Neural progenitor cell (in vitro differentiated cells): ENCODE results near the gene SIT1. TPM values are rescaled to one million over a fixed set of nuclear protein-coding genes. Genes with fewer than 3 reads are reported as not detected.

Experiments
- DNase-seq: peaks from one replicate; pipeline ENCODE4 v3.0.0-alpha.2; 2016; ENCODE audit warnings: low spot score
- H2AFZ ChIP-seq: fragments of 200-600 bp; sonication (generic); replicated peaks from 2 replicates; pipeline ENCODE4 v1.6.1; 2016; ENCODE audit warnings: antibody characterized with exemption
- H3F3A ChIP-seq: fragments of 200-600 bp; sonication (generic); 2 replicates; pipeline ENCODE4 v1.6.1; 2016; ENCODE audit warnings: antibody characterized with exemption, low read depth
- H3K27ac ChIP-seq: fragments of 200-600 bp; sonication (generic); 2 replicates; pipeline ENCODE4 v1.5.1; 2016; ENCODE audit warnings: mild to moderate bottlenecking
- H3K27me3 ChIP-seq: fragments of 200-600 bp; sonication (generic); 2 replicates; pipeline ENCODE4 v1.6.1; 2016; ENCODE audit warnings: mild to moderate bottlenecking, moderate library complexity
- H3K36me3 ChIP-seq: fragments of 200-600 bp; sonication (generic); 2 replicates; pipeline ENCODE4 v1.5.1; 2016
- H3K4me1 ChIP-seq: fragments of 200-600 bp; sonication (generic); 2 replicates; pipeline ENCODE4 v1.6.1; 2016; ENCODE audit warnings: mixed run types
- H3K4me2 ChIP-seq: fragments of 200-600 bp; sonication (generic); 2 replicates; pipeline ENCODE4 v1.6.1; 2016
- H3K4me3 ChIP-seq: fragments of 200-600 bp; sonication (generic); 2 replicates; pipeline ENCODE4 v1.5.1; 2016
- H3K79me2 ChIP-seq: fragments of 200-600 bp; sonication (generic); 2 replicates; pipeline ENCODE4 v1.6.1; 2016; ENCODE audit warnings: low read depth
- H3K9ac ChIP-seq: fragments of 200-600 bp; sonication (generic); 2 replicates; pipeline ENCODE4 v1.6.1; 2016
- H3K9me3 ChIP-seq: fragments of 200-600 bp; sonication (generic); 2 replicates; pipeline ENCODE4 v1.5.1; 2016; ENCODE audit warnings: low read depth
- H4K20me1 ChIP-seq: fragments of 200-600 bp; sonication (generic); 2 replicates; pipeline ENCODE4 v1.6.1; 2016; ENCODE audit warnings: low read depth
- H3K27ac Mint-ChIP-seq: 3 replicates; pipeline ENCODE4 v1.8.0; 2021; ENCODE audit warnings: mixed read lengths
- H3K27me3 Mint-ChIP-seq: 2 replicates; pipeline ENCODE4 v1.8.0; 2022; ENCODE audit warnings: low read depth, mild to moderate bottlenecking, inconsistent platforms, moderate library complexity, mixed read lengths; ENCODE audit not compliant: insufficient read depth
- H3K36me3 Mint-ChIP-seq: 3 replicates; pipeline ENCODE4 v1.8.0; 2021; ENCODE audit warnings: mixed read lengths
- H3K4me1 Mint-ChIP-seq: 3 replicates; pipeline ENCODE4 v1.8.0; 2021; ENCODE audit warnings: mixed read lengths
- H3K4me3 Mint-ChIP-seq: 3 replicates; pipeline ENCODE4 v1.8.0; 2021; ENCODE audit warnings: mild to moderate bottlenecking, moderate library complexity, mixed read lengths
- H3K9me3 Mint-ChIP-seq: 3 replicates; pipeline ENCODE4 v1.8.0; 2020; ENCODE audit warnings: mixed read lengths
- CTCF ChIP-seq: fragments of 200-600 bp; sonication (generic); IDR thresholded peaks from 2 replicates; pipeline ENCODE4 v1.5.1; 2017; ENCODE audit warnings: antibody characterized with exemption, mild to moderate bottlenecking
- EZH2 ChIP-seq: fragments of 200-600 bp; sonication (generic); IDR thresholded peaks from 2 replicates; pipeline ENCODE4 v1.6.1; 2017; ENCODE audit warnings: antibody characterized with exemption, mild to moderate bottlenecking, moderate library complexity
- EZH2phosphoT487 ChIP-seq: fragments of 200-600 bp; sonication (generic); IDR thresholded peaks from 2 replicates; pipeline ENCODE4 v1.6.1; 2017; ENCODE audit warnings: antibody characterized with exemption
- total RNA-seq: library from RNA; depleted of rRNA; stranded (reverse); fragments of >200 nt; gene quantifications from 2 replicates; pipeline ENCODE4 v1.2.3, GENCODE V29; 2015; ENCODE audit warnings: low replicate concordance

SIT1 gene
- total RNA-seq, 1 donor from 2014 or later, result 0.86 TPM

GRCh38 chr9:35666549-35666948 is 15.8 kb upstream of the SIT1 start:
- Histone ChIP-seq H3K4me3 (no peak overlapping the region), H3K4me2 (no peak overlapping the region), H3K27ac (no peak overlapping the region), H3K27me3 (no peaks in the 10 kb centered on the region), H4K20me1 (no peaks in the 10 kb centered on the region), H3F3A (peaks cover 15% of the 10 kb centered on the region), H3K9ac (no peak overlapping the region), H3K4me1 (peaks cover 14% of the 10 kb centered on the region), H3K9me3 (no peaks in the 10 kb centered on the region), H3K79me2 (peaks cover 21% of the 10 kb centered on the region), H2AFZ (no peak overlapping the region), H3K36me3 (no peaks in the 10 kb centered on the region)
- Mint-ChIP-seq H3K27ac (no peak overlapping the region), H3K4me1 (peaks cover 29% of the 10 kb centered on the region), H3K36me3 (peaks cover 7% of the 10 kb centered on the region), H3K4me3 (no peak overlapping the region), H3K9me3 (no peaks in the 10 kb centered on the region), H3K27me3 (peaks cover 9% of the 10 kb centered on the region)
- DNase-seq, result no peak
- TF ChIP-seq CTCF (no peak), EZH2 (no peak), EZH2phosphoT487 (no peak)

- H3K4me3 ChIP-seq, result no peak overlapping the region
- H2AFZ ChIP-seq, result no peak overlapping the region
- no peak overlapping the region for H3K9ac ChIP-seq
- no peaks in the 10 kb centered on the region for H3K36me3 ChIP-seq
- Mint-ChIP-seq H3K27me3 (peaks cover 9% of the 10 kb centered on the region), H3K4me3 (peak overlapping the region; percentile 85), H3K9me3 (no peaks in the 10 kb centered on the region), H3K4me1 (peaks cover 29% of the 10 kb centered on the region), H3K27ac (peak overlapping the region; percentile 44), H3K36me3 (peaks cover 10% of the 10 kb centered on the region)
- no peaks in the 10 kb centered on the region for H3K27me3 ChIP-seq
- no peak for TF ChIP-seq EZH2phosphoT487
- H3K27ac ChIP-seq, result no peak overlapping the region
- H4K20me1 ChIP-seq, result no peaks in the 10 kb centered on the region
- H3K4me1 ChIP-seq, result peaks cover 14% of the 10 kb centered on the region
- H3K4me2 ChIP-seq, result no peak overlapping the region
- peaks cover 21% of the 10 kb centered on the region for H3K79me2 ChIP-seq
- no peak for DNase-seq
- no peaks in the 10 kb centered on the region for H3K9me3 ChIP-seq
- H3F3A ChIP-seq, result peaks cover 19% of the 10 kb centered on the region
Measured at GRCh38 chr9:35666045-35666444, 15.3 kb upstream of the SIT1 start.

DNA sequence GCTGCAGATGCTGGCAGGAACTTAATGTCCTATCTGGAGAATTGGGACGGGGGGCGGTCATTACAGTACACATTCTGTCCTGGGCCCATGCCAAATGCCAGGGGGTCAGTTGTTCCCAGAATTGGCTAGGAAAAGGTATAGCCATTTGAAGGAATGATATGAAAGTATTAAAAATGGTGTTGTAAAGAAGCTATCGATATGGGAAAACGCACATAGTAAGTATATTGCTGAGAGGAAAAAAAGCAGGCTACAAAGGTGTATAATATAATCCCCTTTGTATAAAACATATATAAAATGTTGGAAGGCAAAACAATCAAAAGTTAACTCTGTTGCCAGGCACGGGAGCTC is 14.7 kb upstream of the SIT1 start:
- H3K36me3 Mint-ChIP-seq, result peaks cover 16% of the 10 kb centered on the region
- no peak overlapping the region for H3K27ac Mint-ChIP-seq
- H3K4me2 ChIP-seq, result peak overlapping the region; percentile 100
- H3K27ac ChIP-seq, result no peak overlapping the region
- H3K9ac ChIP-seq, result no peak overlapping the region
- H3K4me3 ChIP-seq, result peak overlapping the region; percentile 78
- H3F3A ChIP-seq, result peaks cover 22% of the 10 kb centered on the region
- H3K4me3 Mint-ChIP-seq, result peak overlapping the region; percentile 85
- TF ChIP-seq EZH2phosphoT487 (no peak), EZH2 (no peak), CTCF (no peak)
- H3K79me2 ChIP-seq, result peaks cover 21% of the 10 kb centered on the region
- H4K20me1 ChIP-seq, result no peaks in the 10 kb centered on the region
- H3K9me3 ChIP-seq, result no peaks in the 10 kb centered on the region
- peaks cover 9% of the 10 kb centered on the region for H3K27me3 Mint-ChIP-seq
- H2AFZ ChIP-seq, result no peak overlapping the region
- H3K4me1 ChIP-seq, result peaks cover 14% of the 10 kb centered on the region
- H3K4me1 Mint-ChIP-seq, result peaks cover 34% of the 10 kb centered on the region
- no peaks in the 10 kb centered on the region for H3K27me3 ChIP-seq
- no peaks in the 10 kb centered on the region for H3K36me3 ChIP-seq
- DNase-seq, result no peak
- no peaks in the 10 kb centered on the region for H3K9me3 Mint-ChIP-seq

DNA sequence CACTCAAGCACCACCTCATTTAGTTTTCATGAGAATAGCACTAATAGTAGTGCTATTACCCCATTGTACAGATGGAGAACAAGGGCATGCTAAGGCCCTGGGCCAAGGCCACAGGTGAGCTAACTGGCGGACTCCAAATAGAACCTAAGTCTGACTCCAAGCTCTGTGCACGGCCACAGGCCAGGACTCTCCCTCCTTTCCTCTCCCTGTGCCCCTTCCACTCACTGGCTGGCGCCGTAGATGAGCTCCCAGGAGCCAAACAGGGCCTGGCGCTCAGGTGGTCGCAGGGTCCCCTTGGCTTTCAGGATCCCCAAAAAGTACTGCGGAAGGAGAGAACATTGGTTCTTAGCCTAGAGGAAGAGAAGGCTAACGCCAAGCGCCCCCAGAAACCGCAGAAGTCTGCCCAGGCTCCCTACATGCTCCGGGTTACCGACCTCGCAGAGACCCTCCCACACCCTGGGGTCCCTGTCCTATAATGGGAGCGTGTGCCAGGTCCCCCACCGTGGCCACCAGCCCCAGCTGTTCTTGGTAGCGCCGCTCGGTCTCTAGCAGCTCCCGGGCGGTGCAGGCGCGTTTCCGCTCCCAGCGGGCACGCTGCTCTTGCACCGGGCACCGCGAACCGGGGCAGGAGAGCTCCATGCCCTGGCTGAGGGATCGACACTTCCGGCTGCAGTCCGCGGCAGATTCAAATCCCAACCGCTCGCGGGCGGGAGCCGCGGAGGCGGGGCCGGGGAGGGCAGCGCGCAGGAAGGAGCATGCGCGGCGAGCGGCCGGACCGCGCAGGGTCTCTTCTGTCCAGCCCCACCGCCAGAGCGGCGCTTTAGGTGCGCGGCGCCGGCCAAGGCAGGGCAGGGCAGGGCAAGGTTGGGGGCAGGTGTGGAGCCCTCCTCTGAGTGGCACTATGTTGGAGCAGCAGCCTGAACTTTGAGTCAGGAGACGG is 14.1 kb upstream of the SIT1 start, which contains the start of gene ARHGEF39:
Gene ARHGEF39 (minus strand): TSS at position 665 of the 940 bp plus-strand sequence. CDS start 26 bp downstream, at position 639.
- peak within 1 kb of the TSS; percentile 100 for H3K4me2 ChIP-seq
- peaks cover 21% of the 10 kb centered on the region for H3K36me3 Mint-ChIP-seq
- no peak within 1 kb of the TSS for H3K27ac Mint-ChIP-seq
- peaks cover 21% of the 10 kb centered on the region for H3K79me2 ChIP-seq
- H3K4me3 Mint-ChIP-seq, result peak within 1 kb of the TSS; percentile 85
- peaks cover 39% of the 10 kb centered on the region for H3K4me1 Mint-ChIP-seq
- H3K9me3 ChIP-seq, result no peaks in the 10 kb centered on the region
- TF ChIP-seq EZH2 (no peak), CTCF (peak; percentile 53)
- H3K27ac ChIP-seq, result no peak within 1 kb of the TSS
- H3K36me3 ChIP-seq, result no peaks in the 10 kb centered on the region
- peak within 1 kb of the TSS; percentile 38 for H2AFZ ChIP-seq
- DNase-seq, result peak; percentile 94
- H3K27me3 Mint-ChIP-seq, result peaks cover 7% of the 10 kb centered on the region
- H3K4me3 ChIP-seq, result peak within 1 kb of the TSS; percentile 78
- no peaks in the 10 kb centered on the region for H3K9me3 Mint-ChIP-seq
- H3K9ac ChIP-seq, result peak within 1 kb of the TSS; percentile 43
- H3F3A ChIP-seq, result peaks cover 22% of the 10 kb centered on the region
- peaks cover 14% of the 10 kb centered on the region for H3K4me1 ChIP-seq
- peaks cover 2% of the 10 kb centered on the region for H4K20me1 ChIP-seq
- no peaks in the 10 kb centered on the region for H3K27me3 ChIP-seq
